ENCODE results near the gene ASXL1. TPM values are rescaled to one million over a fixed set of nuclear protein-coding genes. Genes with fewer than 3 reads are reported as not detected.
"Not testable (repeated sequence)": the region's sequence is repeated elsewhere in the genome, so short reads cannot be mapped to it uniquely, and the experiment has no call there.

The ASXL1 gene
- total RNA-seq, 1 donor from 2014 or later: 54.3 TPM

- DNase-seq: not testable (repeated sequence)
These were observed 49.1 kb downstream of the ASXL1 start for GRCh38 chr20:32407131-32407750.

GRCh38 chr20:32411955-32412706 lies 54.0 kb downstream of the ASXL1 start:
- DNase-seq: no peak

- DNase-seq: no peak
These were observed 57.4 kb downstream of the ASXL1 start for GRCh38 chr20:32415494-32415893.

GRCh38 chr20:32416206-32416605 lies 58.1 kb downstream of the ASXL1 start:
- DNase-seq: no peak

GRCh38 chr20:32418376-32418775 lies 60.2 kb downstream of the ASXL1 start:
- DNase-seq: no peak

GRCh38 chr20:32421290-32421689 lies 63.2 kb downstream of the ASXL1 start:
- no peak for DNase-seq

- DNase-seq: no peak
These were observed 69.9 kb downstream of the ASXL1 start for GRCh38 chr20:32427996-32428395.

- DNase-seq: no peak
These were observed 71.2 kb downstream of the ASXL1 start for GRCh38 chr20:32429343-32429742.

- no peak for DNase-seq
These were observed 71.7 kb downstream of the ASXL1 start for GRCh38 chr20:32429745-32430360.

GRCh38 chr20:32431457-32431856 lies 73.3 kb downstream of the ASXL1 start:
- DNase-seq: no peak

- no peak for DNase-seq
These were observed 74.1 kb downstream of the ASXL1 start for GRCh38 chr20:32432277-32432676.

GRCh38 chr20:32433311-32434021 lies 75.3 kb downstream of the ASXL1 start:
- no peak for DNase-seq

GRCh38 chr20:32434434-32434833 lies 76.3 kb downstream of the ASXL1 start:
- DNase-seq: no peak

GRCh38 chr20:32435449-32436107 lies 77.4 kb downstream of the ASXL1 start:
- no peak for DNase-seq

GRCh38 chr20:32436142-32436861 lies 78.2 kb downstream of the ASXL1 start:
- DNase-seq: no peak

- DNase-seq: no peak
These were observed 78.8 kb downstream of the ASXL1 start for GRCh38 chr20:32436968-32437367.

- DNase-seq: no peak
These were observed 79.4 kb downstream of the ASXL1 start for GRCh38 chr20:32437391-32438074.

GRCh38 chr20:32438331-32438858 lies 80.3 kb downstream of the ASXL1 start:
- no peak for DNase-seq

GRCh38 chr20:32439132-32439829 lies 81.2 kb downstream of the ASXL1 start:
- no peak for DNase-seq

Data from skin of body (tissue), 2 donors.